ENCODE data around the gene CDADC1.

- TF ChIP-seq POLR2AphosphoS5 (IDR thresholded peaks at IDR 0.05), result no peak
- TF ChIP-seq, protein P1, sequence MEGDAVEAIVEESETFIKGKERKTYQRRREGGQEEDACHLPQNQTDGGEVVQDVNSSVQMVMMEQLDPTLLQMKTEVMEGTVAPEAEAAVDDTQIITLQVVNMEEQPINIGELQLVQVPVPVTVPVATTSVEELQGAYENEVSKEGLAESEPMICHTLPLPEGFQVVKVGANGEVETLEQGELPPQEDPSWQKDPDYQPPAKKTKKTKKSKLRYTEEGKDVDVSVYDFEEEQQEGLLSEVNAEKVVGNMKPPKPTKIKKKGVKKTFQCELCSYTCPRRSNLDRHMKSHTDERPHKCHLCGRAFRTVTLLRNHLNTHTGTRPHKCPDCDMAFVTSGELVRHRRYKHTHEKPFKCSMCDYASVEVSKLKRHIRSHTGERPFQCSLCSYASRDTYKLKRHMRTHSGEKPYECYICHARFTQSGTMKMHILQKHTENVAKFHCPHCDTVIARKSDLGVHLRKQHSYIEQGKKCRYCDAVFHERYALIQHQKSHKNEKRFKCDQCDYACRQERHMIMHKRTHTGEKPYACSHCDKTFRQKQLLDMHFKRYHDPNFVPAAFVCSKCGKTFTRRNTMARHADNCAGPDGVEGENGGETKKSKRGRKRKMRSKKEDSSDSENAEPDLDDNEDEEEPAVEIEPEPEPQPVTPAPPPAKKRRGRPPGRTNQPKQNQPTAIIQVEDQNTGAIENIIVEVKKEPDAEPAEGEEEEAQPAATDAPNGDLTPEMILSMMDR (IDR thresholded peaks at IDR 0.05; ENCODE audit: poor library complexity, severe bottlenecking), result no peak
- TF ChIP-seq EZH2 (IDR thresholded peaks at IDR 0.05; ENCODE audit: borderline replicate concordance, insufficient read depth, low read length, poor library complexity, severe bottlenecking), result no peak
- TF ChIP-seq EP300 (conservative IDR thresholded peaks at IDR 0.05; ENCODE audit: poor library complexity, severe bottlenecking), result no peak
- no peak for TF ChIP-seq TAF1 (IDR thresholded peaks at IDR 0.05; ENCODE audit: low read depth)
- TF ChIP-seq, protein P2, sequence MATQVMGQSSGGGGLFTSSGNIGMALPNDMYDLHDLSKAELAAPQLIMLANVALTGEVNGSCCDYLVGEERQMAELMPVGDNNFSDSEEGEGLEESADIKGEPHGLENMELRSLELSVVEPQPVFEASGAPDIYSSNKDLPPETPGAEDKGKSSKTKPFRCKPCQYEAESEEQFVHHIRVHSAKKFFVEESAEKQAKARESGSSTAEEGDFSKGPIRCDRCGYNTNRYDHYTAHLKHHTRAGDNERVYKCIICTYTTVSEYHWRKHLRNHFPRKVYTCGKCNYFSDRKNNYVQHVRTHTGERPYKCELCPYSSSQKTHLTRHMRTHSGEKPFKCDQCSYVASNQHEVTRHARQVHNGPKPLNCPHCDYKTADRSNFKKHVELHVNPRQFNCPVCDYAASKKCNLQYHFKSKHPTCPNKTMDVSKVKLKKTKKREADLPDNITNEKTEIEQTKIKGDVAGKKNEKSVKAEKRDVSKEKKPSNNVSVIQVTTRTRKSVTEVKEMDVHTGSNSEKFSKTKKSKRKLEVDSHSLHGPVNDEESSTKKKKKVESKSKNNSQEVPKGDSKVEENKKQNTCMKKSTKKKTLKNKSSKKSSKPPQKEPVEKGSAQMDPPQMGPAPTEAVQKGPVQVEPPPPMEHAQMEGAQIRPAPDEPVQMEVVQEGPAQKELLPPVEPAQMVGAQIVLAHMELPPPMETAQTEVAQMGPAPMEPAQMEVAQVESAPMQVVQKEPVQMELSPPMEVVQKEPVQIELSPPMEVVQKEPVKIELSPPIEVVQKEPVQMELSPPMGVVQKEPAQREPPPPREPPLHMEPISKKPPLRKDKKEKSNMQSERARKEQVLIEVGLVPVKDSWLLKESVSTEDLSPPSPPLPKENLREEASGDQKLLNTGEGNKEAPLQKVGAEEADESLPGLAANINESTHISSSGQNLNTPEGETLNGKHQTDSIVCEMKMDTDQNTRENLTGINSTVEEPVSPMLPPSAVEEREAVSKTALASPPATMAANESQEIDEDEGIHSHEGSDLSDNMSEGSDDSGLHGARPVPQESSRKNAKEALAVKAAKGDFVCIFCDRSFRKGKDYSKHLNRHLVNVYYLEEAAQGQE (IDR thresholded peaks at IDR 0.05; ENCODE audit: borderline replicate concordance), result no peak
- TF ChIP-seq MXI1 (conservative IDR thresholded peaks at IDR 0.05; ENCODE audit: poor library complexity, severe bottlenecking), result no peak
- no peak for TF ChIP-seq SMC3 (conservative IDR thresholded peaks at IDR 0.05; ENCODE audit: poor library complexity)
These were observed 9.1 kb upstream of the CDADC1 start for GRCh38 chr13:49238621-49239020.

Data from neural cell (in vitro differentiated cells).